Caco-2 (cell line): ENCODE measurements around the gene EPB41. TPM values are rescaled to one million over a fixed set of nuclear protein-coding genes. Genes with fewer than 3 reads are reported as not detected.

Experiments
- BruUV-seq: library from RNA; stranded (reverse); fragments of 400-500 nt; replicated peaks from 2 replicates; lab custom pipeline; 2021; lab: Mats Ljungman, UMichigan
- CTCF ChIA-PET: fragments of 300-600 bp; sonication (Branson Sonifier 250); formaldehyde crosslinking; loops from one replicate; lab custom pipeline; 2022; ENCODE audit warnings: antibody characterized with exemption; lab: Charles Lee
- POLR2A ChIA-PET: fragments of 300-600 bp; sonication (Branson Sonifier 250); formaldehyde crosslinking; loops from one replicate; lab custom pipeline; 2022; ENCODE audit warnings: antibody characterized with exemption; lab: Charles Lee
- DNase-seq, 2 experiments: peaks; one replicate each; pipeline versions ENCODE4 v3.0.0 to v3.0.0-alpha.2; 2020 to 2022
- H3K27me3 ChIP-seq: replicated peaks from 2 replicates; pipeline ENCODE4 v1.6.0; 2011; ENCODE audit warnings: low read length; ENCODE audit not compliant: control insufficient read depth, insufficient read depth
- H3K36me3 ChIP-seq: 2 replicates; pipeline ENCODE4 v1.5.1; 2011; ENCODE audit warnings: low read length; ENCODE audit not compliant: control insufficient read depth, insufficient read depth
- H3K4me1 ChIP-seq: fragments of 250-450 bp; sonication (Bioruptor Pico); 2 replicates; pipeline ENCODE4 v1.5.1; 2020; ENCODE audit warnings: mild to moderate bottlenecking
- H3K4me3 ChIP-seq: 2 replicates; pipeline ENCODE4 v1.5.1; 2011; ENCODE audit warnings: low read depth, mild to moderate bottlenecking, control low read depth, low read length
- H3K9me3 ChIP-seq: fragments of 250-450 bp; sonication (Bioruptor Pico); 2 replicates; pipeline ENCODE4 v1.5.1; 2020; ENCODE audit warnings: mild to moderate bottlenecking, moderate library complexity
- H3K27ac Mint-ChIP-seq: one replicate; pipeline ENCODE4 v1.8.0; 2022; ENCODE audit warnings: mixed read lengths; ENCODE audit not compliant: unreplicated experiment
- H3K27me3 Mint-ChIP-seq: one replicate; pipeline ENCODE4 v1.8.0; 2022; ENCODE audit warnings: mixed read lengths; ENCODE audit not compliant: insufficient read depth, unreplicated experiment
- H3K36me3 Mint-ChIP-seq: one replicate; pipeline ENCODE4 v1.8.0; 2022; ENCODE audit warnings: mild to moderate bottlenecking, mixed read lengths; ENCODE audit not compliant: insufficient read depth, unreplicated experiment
- H3K4me1 Mint-ChIP-seq: one replicate; pipeline ENCODE4 v1.8.0; 2022; ENCODE audit warnings: low read depth, mixed read lengths; ENCODE audit not compliant: unreplicated experiment
- H3K4me3 Mint-ChIP-seq: one replicate; pipeline ENCODE4 v1.8.0; 2022; ENCODE audit warnings: mild to moderate bottlenecking, moderate library complexity, mixed read lengths; ENCODE audit not compliant: unreplicated experiment
- H3K9me3 Mint-ChIP-seq: one replicate; pipeline ENCODE4 v1.8.0; 2022; ENCODE audit warnings: mixed read lengths; ENCODE audit not compliant: unreplicated experiment
- CTCF ChIP-seq, 2 experiments: fragments of 200-600 bp in 1 of 2; IDR thresholded peaks; 1 replicate in 1 of 2; 2 replicates in 1 of 2; pipeline versions ENCODE4 v1.5.1 to v1.8.0; 2011 to 2022; ENCODE audit warnings: antibody characterized with exemption in 1 of 2, control low read depth in 1 of 2, inconsistent platforms in 1 of 2, low read depth in 1 of 2, low read length in 1 of 2, mild to moderate bottlenecking in 1 of 2, moderate library complexity in 1 of 2; ENCODE audit not compliant: insufficient read depth in 1 of 2, severe bottlenecking in 1 of 2, unreplicated experiment in 1 of 2
- intact Hi-C: fragments of 100-400 bp; cut with micrococcal nuclease; formaldehyde crosslinking; loops from one replicate; pipeline ENCODE4 v1.10.0; 2022; ENCODE audit not compliant: unreplicated experiment
- total RNA-seq: library from RNA; stranded (reverse); gene quantifications from 2 replicates; pipeline ENCODE4 v1.2.3, GENCODE V29; 2022

Gene EPB41
- total RNA-seq, 1 experiment from 2014 or later: 29.5 TPM

- CTCF ChIA-PET: no interaction called here
- Mint-ChIP-seq H3K27me3 (no peaks in the 10 kb centered on the region), H3K4me3 (no peak overlapping the region), H3K27ac (no peak overlapping the region), H3K4me1 (no peaks in the 10 kb centered on the region), H3K36me3 (no peaks in the 10 kb centered on the region), H3K9me3 (no peaks in the 10 kb centered on the region)
- POLR2A ChIA-PET: interaction anchor here (0.6 kb wide), 1 partner anchor 1586 kb away, joined by 4 read pairs; no protein-coding TSS in a partner anchor
- no TSS peak for BruUV-seq
- Histone ChIP-seq H3K4me3 (no peak overlapping the region), H3K36me3 (no peaks in the 10 kb centered on the region), H3K9me3 (no peaks in the 10 kb centered on the region), H3K4me1 (no peaks in the 10 kb centered on the region), H3K27me3 (no peaks in the 10 kb centered on the region)
- intact Hi-C loops: no loop called here
- no peak for TF ChIP-seq CTCF (IDR thresholded peaks at IDR 0.05; ENCODE audit: insufficient read depth in 1 of 2, low read depth in 1 of 2, low read length in 1 of 2, severe bottlenecking in 1 of 2, unreplicated experiment in 1 of 2)
- DNase-seq: no peak
Measured at GRCh38 chr1:29081201-29081600, 166.8 kb downstream of the EPB41 start.

- H3K36me3 Mint-ChIP-seq: no peaks in the 10 kb centered on the region
Measured at GRCh38 chr1:29082519-29082918, 168.2 kb downstream of the EPB41 start.

GRCh38 chr1:29083317-29084195 lies 169.2 kb downstream of the EPB41 start:
- POLR2A ChIA-PET: no interaction called here
- no peak for DNase-seq
- no TSS peak for BruUV-seq
- no peaks in the 10 kb centered on the region for H3K4me1 ChIP-seq
- H3K4me3 Mint-ChIP-seq: no peak overlapping the region
- H3K27me3 Mint-ChIP-seq: no peaks in the 10 kb centered on the region
- CTCF ChIA-PET: no interaction called here
- H3K9me3 ChIP-seq: no peaks in the 10 kb centered on the region
- no peaks in the 10 kb centered on the region for H3K36me3 ChIP-seq
- H3K36me3 Mint-ChIP-seq: no peaks in the 10 kb centered on the region
- intact Hi-C loops: no loop called here
- no peak for TF ChIP-seq CTCF (IDR thresholded peaks at IDR 0.05; ENCODE audit: insufficient read depth in 1 of 2, low read depth in 1 of 2, low read length in 1 of 2, severe bottlenecking in 1 of 2, unreplicated experiment in 1 of 2)
- H3K27me3 ChIP-seq: no peaks in the 10 kb centered on the region
- H3K9me3 Mint-ChIP-seq: no peaks in the 10 kb centered on the region
- H3K27ac Mint-ChIP-seq: no peak overlapping the region
- H3K4me1 Mint-ChIP-seq: no peaks in the 10 kb centered on the region
- no peak overlapping the region for H3K4me3 ChIP-seq

More at GRCh38 chr1:29082519-29082918, 168.2 kb downstream of the EPB41 start:
- Mint-ChIP-seq H3K27ac (no peak overlapping the region), H3K4me1 (no peaks in the 10 kb centered on the region), H3K9me3 (no peaks in the 10 kb centered on the region), H3K27me3 (no peaks in the 10 kb centered on the region), H3K4me3 (no peak overlapping the region)
- Histone ChIP-seq H3K4me1 (no peaks in the 10 kb centered on the region), H3K27me3 (no peaks in the 10 kb centered on the region), H3K9me3 (no peaks in the 10 kb centered on the region), H3K36me3 (no peaks in the 10 kb centered on the region), H3K4me3 (no peak overlapping the region)
- intact Hi-C loops: no loop called here
- no peak for DNase-seq
- TF ChIP-seq CTCF (IDR thresholded peaks at IDR 0.05; ENCODE audit: insufficient read depth in 1 of 2, low read depth in 1 of 2, low read length in 1 of 2, severe bottlenecking in 1 of 2, unreplicated experiment in 1 of 2): no peak
- no TSS peak for BruUV-seq
- ChIA-PET POLR2A (no interaction called here), CTCF (interaction anchor here (0.6 kb wide), 1 partner anchor 44 kb away, joined by 3 read pairs; no protein-coding TSS in a partner anchor)
